Fibroblast of lung (primary cell): ENCODE measurements around the gene BAIAP3.

Experiments used
- CTCF ChIP-seq, 2 donors: IDR thresholded peaks in 1 of 2; conservative IDR thresholded peaks in 1 of 2; 1 replicate in 1 of 2; 2 replicates in 1 of 2; pipeline ENCODE4 v1.5.1; 2011 to 2012; ENCODE audit warnings: low read length in 2 of 2, control low read depth in 1 of 2, inconsistent platforms in 1 of 2, low read depth in 1 of 2, mild to moderate bottlenecking in 1 of 2
- EZH2 ChIP-seq: IDR thresholded peaks from 2 replicates; pipeline ENCODE4 v1.5.1; 2012; ENCODE audit warnings: low read length, control low read depth, mild to moderate bottlenecking; ENCODE audit errors: missing control alignments

- TF ChIP-seq CTCF (conservative IDR thresholded peaks at IDR 0.05 in 1 of 2, IDR thresholded peaks at IDR 0.05 in 1 of 2; ENCODE audit: low read depth in 1 of 2, low read length in 2 of 2) (no peak), EZH2 (no peak)
Measured at GRCh38 chr16:1311212-1311737, 22.2 kb upstream of the BAIAP3 start.
